H1 (cell line): ENCODE results near the gene CAMTA1.

Experiments used
- GABPA ChIP-seq: IDR thresholded peaks from 2 replicates; pipeline ENCODE4 v1.6.1; 2011; ENCODE audit warnings: mild to moderate bottlenecking, low read length, moderate library complexity, borderline replicate concordance; ENCODE audit not compliant: insufficient read depth
- RFX5 ChIP-seq: IDR thresholded peaks from 2 replicates; pipeline ENCODE4 v1.6.1; 2011; ENCODE audit warnings: low read depth, low read length, improper control_type of control experiment, borderline replicate concordance
- TF ChIP-seq, protein P1 (sequence below): IDR thresholded peaks from 2 replicates; pipeline ENCODE4 v1.6.1; 2011; ENCODE audit warnings: low read length, improper control_type of control experiment

DNA sequence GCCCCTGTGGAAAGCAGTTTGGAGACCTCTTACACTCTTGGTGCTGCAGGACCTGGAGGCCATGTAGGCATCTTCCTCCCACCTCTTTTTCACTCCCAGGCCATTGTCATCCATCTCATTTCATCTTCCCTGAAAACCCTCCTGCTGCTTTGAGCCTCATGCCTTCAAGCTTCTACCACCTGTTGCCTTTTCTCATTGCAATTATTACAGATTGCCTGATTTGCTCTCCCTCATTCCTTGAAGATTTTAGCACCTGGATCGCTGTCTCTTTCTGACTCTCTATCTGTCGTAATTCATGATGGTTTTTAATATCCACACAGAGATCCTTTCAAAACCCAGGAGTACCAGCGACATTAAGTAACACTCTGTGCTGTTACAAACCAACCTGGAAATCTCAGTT lies 350.2 kb downstream of the CAMTA1 start:
- TF ChIP-seq, protein P1, sequence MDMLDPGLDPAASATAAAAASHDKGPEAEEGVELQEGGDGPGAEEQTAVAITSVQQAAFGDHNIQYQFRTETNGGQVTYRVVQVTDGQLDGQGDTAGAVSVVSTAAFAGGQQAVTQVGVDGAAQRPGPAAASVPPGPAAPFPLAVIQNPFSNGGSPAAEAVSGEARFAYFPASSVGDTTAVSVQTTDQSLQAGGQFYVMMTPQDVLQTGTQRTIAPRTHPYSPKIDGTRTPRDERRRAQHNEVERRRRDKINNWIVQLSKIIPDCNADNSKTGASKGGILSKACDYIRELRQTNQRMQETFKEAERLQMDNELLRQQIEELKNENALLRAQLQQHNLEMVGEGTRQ, result no peak
- no peak for TF ChIP-seq RFX5
- TF ChIP-seq GABPA, result no peak
